ENCODE results near the gene POMC. TPM values are rescaled to one million over a fixed set of nuclear protein-coding genes. Genes with fewer than 3 reads are reported as not detected.
A peak's percentile ranks its signal among the peaks of the same experiment; 100 is the strongest.

The POMC gene
- total RNA-seq, 4 donors from 2014 or later = 2.6 to 11.4 (median 5.9) TPM

GRCh38 chr2:25188405-25188804 is 20.0 kb upstream of the POMC start:
- DNase-seq (ENCODE audit: low spot score in 2 of 2) = no peak
- TF ChIP-seq CTCF (IDR thresholded peaks at IDR 0.05) (no peak), POLR2AphosphoS5 (IDR thresholded peaks at IDR 0.05) (no peak), EP300 (IDR thresholded peaks at IDR 0.05) (no peak), POLR2A (IDR thresholded peaks at IDR 0.05) (no peak)
- no peaks in the 10 kb centered on the region for H3K27me3 ChIP-seq
- 94% methylated on average over 4 of the region's 4 CpGs for WGBS
- H3K4me3 ChIP-seq = no peak overlapping the region
- no peaks in the 10 kb centered on the region for H3K36me3 ChIP-seq
- no peak overlapping the region for H3K27ac ChIP-seq
- no peaks in the 10 kb centered on the region for H3K9me3 ChIP-seq
- peaks cover 8% of the 10 kb centered on the region for H3K4me1 ChIP-seq

- no peaks in the 10 kb centered on the region for H3K27me3 ChIP-seq
- H3K9me3 ChIP-seq = no peaks in the 10 kb centered on the region
- WGBS = 84% methylated on average over 11 of the region's 11 CpGs
- H3K4me3 ChIP-seq = no peak overlapping the region
- DNase-seq (ENCODE audit: low spot score in 2 of 2) = no peak
- H3K27ac ChIP-seq = no peak overlapping the region
- peaks cover 11% of the 10 kb centered on the region for H3K4me1 ChIP-seq
- TF ChIP-seq POLR2A (IDR thresholded peaks at IDR 0.05) (no peak), POLR2AphosphoS5 (IDR thresholded peaks at IDR 0.05) (no peak), EP300 (IDR thresholded peaks at IDR 0.05) (no peak), CTCF (IDR thresholded peaks at IDR 0.05) (no peak)
- no peaks in the 10 kb centered on the region for H3K36me3 ChIP-seq
Observed at GRCh38 chr2:25187729-25188350, 19.5 kb upstream of the POMC start.

GRCh38 chr2:25184254-25184653 is 15.9 kb upstream of the POMC start:
- H3K4me1 ChIP-seq = peaks cover 11% of the 10 kb centered on the region
- no peak overlapping the region for H3K4me3 ChIP-seq
- no peaks in the 10 kb centered on the region for H3K36me3 ChIP-seq
- H3K27me3 ChIP-seq = no peaks in the 10 kb centered on the region
- no peaks in the 10 kb centered on the region for H3K9me3 ChIP-seq
- DNase-seq (ENCODE audit: low spot score in 2 of 2) = no peak
- H3K27ac ChIP-seq = peak overlapping the region; percentile 80
- TF ChIP-seq CTCF (IDR thresholded peaks at IDR 0.05) = no peak
- no peak for TF ChIP-seq EP300 (IDR thresholded peaks at IDR 0.05)
- TF ChIP-seq POLR2A (IDR thresholded peaks at IDR 0.05) = no peak
- TF ChIP-seq POLR2AphosphoS5 (IDR thresholded peaks at IDR 0.05) = no peak
- 37% methylated on average over 5 of the region's 5 CpGs for WGBS

- Histone ChIP-seq H3K4me3 (no peak overlapping the region), H3K9me3 (no peaks in the 10 kb centered on the region), H3K36me3 (no peaks in the 10 kb centered on the region), H3K27ac (no peak overlapping the region), H3K4me1 (peaks cover 9% of the 10 kb centered on the region), H3K27me3 (peaks cover 8% of the 10 kb centered on the region)
- DNase-seq (ENCODE audit: low spot score in 2 of 2) = no peak
- TF ChIP-seq POLR2A (IDR thresholded peaks at IDR 0.05) = no peak
- no peak for TF ChIP-seq EP300 (IDR thresholded peaks at IDR 0.05)
- TF ChIP-seq POLR2AphosphoS5 (IDR thresholded peaks at IDR 0.05) = no peak
- no peak for TF ChIP-seq CTCF (IDR thresholded peaks at IDR 0.05)
- 94% methylated on average over 7 of the region's 10 CpGs for WGBS
Observed at GRCh38 chr2:25178976-25179375, 10.6 kb upstream of the POMC start.

- 59% methylated on average over 8 of the region's 8 CpGs for WGBS
- no peak for DNase-seq (ENCODE audit: low spot score in 2 of 2)
- H3K4me3 ChIP-seq = no peak overlapping the region
- no peaks in the 10 kb centered on the region for H3K36me3 ChIP-seq
- peaks cover 8% of the 10 kb centered on the region for H3K27me3 ChIP-seq
- TF ChIP-seq EP300 (IDR thresholded peaks at IDR 0.05) = no peak
- TF ChIP-seq POLR2AphosphoS5 (IDR thresholded peaks at IDR 0.05) = no peak
- TF ChIP-seq CTCF (IDR thresholded peaks at IDR 0.05) = no peak
- no peak for TF ChIP-seq POLR2A (IDR thresholded peaks at IDR 0.05)
- no peak overlapping the region for H3K27ac ChIP-seq
- H3K4me1 ChIP-seq = no peaks in the 10 kb centered on the region
- no peaks in the 10 kb centered on the region for H3K9me3 ChIP-seq
Observed at GRCh38 chr2:25177211-25177611, 8.8 kb upstream of the POMC start.
